Retinal pigment epithelial cell (primary cell): ENCODE results near the gene NINL.
"Not testable (repeated sequence)": the region's sequence is repeated elsewhere in the genome, so short reads cannot be mapped to it uniquely, and the experiment has no call there.

ENCODE experiments used
- DNase-seq: peaks from one replicate; pipeline ENCODE4 v3.0.0-alpha.2; 2010; ENCODE audit warnings: low read depth
- H3K4me3 ChIP-seq: 2 replicates; pipeline ENCODE4 v1.5.1; 2011; ENCODE audit warnings: mild to moderate bottlenecking, low read length, control low read depth, moderate library complexity
- TF ChIP-seq, protein P1 (sequence below): conservative IDR thresholded peaks from 2 replicates; pipeline ENCODE4 v1.5.1; 2011; ENCODE audit warnings: low read depth, low read length, control low read depth, inconsistent platforms

NINL gene

DNA sequence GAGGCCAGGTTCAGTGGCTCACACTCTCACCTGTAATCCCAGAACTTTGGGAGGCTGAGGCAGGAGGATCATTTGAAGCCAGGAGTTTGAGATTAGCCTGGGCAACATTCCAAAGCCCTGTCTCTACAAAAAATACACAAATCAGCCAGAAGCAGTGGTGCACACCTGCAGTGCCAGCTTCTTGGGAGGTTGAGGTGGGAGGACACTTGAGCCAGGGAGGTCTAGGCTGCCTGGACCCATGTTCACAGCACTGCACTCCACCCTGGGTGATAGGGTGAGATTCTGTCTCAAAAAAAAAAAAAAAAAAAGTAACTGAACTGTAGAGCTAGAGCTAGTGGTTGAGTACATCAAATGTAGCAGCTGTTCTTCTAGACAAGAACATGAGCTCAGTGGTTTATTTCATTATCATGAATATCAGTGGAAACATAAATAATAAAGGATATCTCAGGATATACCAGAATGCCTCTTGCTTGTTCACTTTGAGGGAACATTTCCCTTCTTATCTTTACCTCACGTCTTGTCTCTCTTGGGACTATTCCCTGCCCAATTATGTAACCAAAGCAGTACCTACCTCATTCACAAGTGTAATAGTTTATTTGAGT, 20.9 kb upstream of the NINL start:
- TF ChIP-seq, protein P1, sequence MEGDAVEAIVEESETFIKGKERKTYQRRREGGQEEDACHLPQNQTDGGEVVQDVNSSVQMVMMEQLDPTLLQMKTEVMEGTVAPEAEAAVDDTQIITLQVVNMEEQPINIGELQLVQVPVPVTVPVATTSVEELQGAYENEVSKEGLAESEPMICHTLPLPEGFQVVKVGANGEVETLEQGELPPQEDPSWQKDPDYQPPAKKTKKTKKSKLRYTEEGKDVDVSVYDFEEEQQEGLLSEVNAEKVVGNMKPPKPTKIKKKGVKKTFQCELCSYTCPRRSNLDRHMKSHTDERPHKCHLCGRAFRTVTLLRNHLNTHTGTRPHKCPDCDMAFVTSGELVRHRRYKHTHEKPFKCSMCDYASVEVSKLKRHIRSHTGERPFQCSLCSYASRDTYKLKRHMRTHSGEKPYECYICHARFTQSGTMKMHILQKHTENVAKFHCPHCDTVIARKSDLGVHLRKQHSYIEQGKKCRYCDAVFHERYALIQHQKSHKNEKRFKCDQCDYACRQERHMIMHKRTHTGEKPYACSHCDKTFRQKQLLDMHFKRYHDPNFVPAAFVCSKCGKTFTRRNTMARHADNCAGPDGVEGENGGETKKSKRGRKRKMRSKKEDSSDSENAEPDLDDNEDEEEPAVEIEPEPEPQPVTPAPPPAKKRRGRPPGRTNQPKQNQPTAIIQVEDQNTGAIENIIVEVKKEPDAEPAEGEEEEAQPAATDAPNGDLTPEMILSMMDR, result no peak
- H3K4me3 ChIP-seq, result no peak overlapping the region
- DNase-seq, result no peak

DNA sequence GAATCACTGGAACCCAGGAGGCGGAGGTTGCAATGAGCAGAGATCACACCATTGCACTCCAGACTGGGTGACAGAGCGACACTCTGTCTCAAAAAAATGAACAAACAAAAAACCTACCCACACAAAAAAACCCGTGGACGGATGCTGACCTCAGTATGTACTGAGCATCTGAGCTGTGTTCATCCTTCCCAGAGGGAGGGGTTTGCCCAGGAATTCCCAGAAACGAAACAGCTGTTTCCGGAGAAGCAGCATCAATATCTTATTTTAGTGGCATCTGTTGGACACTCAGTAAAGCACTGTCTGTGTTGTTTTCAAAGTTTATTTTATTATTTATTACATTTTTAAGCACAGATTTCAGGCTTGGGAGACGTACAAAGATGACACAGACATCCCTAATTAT, 19.8 kb upstream of the NINL start:
- no peak for DNase-seq
- TF ChIP-seq, protein P1, result no peak
- no peak overlapping the region for H3K4me3 ChIP-seq

DNA sequence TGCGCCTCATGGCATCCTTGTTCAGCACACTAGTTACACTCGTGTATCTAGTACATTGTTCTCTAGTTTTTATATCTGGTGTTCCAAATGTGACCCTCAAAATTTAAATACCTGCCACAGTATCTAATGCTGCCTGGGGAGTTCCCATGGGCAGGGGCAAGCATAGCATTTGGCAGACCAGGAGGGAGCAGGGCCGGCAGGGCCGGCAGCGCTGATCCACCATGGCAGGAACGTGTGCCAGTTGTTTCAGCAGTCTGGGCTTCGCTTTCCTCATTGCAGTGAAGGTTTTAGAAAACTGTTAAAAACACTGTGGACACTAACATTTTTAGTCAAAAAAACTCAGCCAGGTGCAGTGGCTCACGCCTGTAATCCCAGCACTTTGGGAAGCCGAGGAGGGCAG, 19.3 kb upstream of the NINL start:
- TF ChIP-seq, protein P1, result no peak
- no peak overlapping the region for H3K4me3 ChIP-seq
- no peak for DNase-seq

DNA sequence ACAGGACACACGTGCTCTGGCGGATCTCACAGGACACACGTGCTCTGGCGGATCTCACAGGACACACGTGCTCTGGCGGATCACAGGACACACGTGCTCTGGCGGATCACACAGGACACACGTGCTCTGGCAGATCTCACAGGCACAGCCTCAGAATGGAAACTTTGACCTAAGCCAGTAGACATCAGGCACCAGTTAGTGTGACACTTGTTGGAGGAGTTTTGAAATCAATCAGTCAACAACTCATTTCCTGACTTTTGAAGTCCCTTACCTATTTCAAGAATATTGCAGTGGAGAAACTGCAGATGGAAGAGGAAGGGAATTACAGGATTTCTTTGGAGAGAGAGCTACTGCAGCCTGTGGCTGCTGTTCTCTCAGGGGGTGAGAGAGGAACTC, 17.6 kb upstream of the NINL start:
- DNase-seq, H3K4me3 ChIP-seq: not testable (repeated sequence)

DNA sequence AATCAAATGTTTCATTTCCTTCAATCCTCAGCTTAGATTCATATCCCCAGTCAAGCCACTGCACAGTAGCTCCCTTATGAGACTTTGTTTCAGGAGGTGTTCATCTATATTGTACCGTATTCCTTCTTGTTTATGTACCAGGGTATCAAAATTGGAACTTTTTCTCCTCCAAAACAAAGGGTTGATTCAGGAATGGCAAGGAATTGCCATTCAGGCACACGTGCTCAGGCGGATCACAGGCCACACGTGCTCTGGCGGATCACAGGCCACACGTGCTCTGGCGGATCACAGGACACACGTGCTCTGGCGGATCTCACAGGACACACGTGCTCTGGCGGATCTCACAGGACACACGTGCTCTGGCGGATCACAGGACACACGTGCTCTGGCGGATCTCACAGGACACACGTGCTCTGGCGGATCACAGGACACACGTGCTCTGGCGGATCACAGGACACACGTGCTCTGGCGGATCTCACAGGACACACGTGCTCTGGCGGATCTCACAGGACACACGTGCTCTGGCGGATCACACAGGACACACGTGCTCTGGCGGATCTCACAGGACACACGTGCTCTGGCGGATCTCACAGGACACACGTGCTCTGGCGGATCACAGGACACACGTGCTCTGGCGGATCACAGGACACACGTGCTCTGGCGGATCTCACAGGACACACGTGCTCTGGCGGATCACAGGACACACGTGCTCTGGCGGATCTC, 17.0 kb upstream of the NINL start:
- not testable (repeated sequence) for DNase-seq, H3K4me3 ChIP-seq

DNA sequence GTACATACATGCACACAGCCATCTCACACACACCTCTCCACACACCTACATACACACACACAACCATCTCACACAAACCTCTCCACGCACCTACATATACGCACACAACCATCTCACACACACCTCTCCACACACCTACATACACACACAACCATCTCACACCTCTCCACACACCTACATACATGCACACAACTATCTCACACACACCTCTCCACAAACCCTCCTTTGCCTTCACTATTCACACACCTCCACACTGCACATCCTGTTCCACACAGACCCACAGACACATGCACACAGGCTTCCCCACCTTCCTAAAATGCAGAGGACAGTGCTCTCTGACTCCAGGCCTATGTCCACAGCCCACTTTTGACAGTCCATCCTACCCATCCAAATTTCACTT, 16.3 kb upstream of the NINL start:
- TF ChIP-seq, protein P1, result no peak

DNA sequence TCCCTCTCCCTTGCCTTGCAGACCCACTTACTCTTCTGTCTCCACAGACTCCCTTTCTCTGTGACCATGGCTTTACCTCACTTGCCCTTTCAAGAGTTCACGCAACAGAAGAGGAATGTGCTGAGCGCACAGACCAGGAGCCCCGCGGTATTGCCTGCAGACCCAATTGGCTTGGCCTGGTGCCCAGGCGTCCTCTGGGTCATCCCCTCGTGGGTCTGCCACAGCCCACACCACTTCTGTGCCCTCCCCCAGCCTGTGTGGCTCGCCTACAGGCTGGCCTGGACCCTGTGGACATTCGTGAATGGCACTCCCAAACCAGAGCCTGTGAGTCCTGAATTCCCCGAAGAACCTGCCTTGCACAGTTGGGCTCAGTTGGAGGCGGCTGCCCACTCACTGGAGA, 15.3 kb upstream of the NINL start:
- TF ChIP-seq, protein P1, result no peak
- no peak overlapping the region for H3K4me3 ChIP-seq
- no peak for DNase-seq

More for the DNA sequence above, 16.3 kb upstream of the NINL start:
- no peak overlapping the region for H3K4me3 ChIP-seq
- no peak for DNase-seq

DNA sequence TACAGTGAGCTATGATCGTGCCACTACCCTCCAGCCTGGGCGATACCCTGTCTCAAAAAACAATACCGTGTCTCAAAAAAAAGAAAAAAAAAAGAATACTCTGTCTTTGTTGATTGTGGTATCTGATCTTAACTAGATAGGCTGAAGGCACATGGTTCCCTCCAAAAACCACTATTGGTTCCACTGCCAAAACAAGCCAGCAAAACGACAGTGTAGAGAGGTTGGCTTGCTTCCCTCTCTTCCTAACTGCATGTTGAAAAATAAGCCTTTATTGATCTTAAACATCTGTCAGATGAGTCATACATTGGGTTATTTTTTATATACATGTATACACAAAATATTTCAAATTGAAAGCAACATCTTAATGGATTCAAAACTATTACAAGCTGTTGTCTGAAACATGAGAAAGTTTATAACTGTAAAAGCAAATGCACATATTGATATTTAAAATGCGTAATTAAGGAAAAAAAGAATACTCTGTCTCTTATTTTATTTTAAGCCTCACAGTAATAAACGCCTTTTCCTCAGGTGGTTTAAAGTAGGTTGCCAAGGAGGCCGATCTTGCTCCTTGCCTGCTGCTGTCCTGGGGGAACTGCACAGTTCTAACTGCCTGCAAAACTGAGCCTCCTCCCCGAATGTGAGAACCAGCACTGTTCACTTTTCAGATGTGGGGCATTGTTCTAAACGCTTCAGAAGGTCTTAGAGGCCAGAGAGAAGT, 7.0 kb upstream of the NINL start:
- no peak for DNase-seq
- no peak overlapping the region for H3K4me3 ChIP-seq
- TF ChIP-seq, protein P1, result no peak

DNA sequence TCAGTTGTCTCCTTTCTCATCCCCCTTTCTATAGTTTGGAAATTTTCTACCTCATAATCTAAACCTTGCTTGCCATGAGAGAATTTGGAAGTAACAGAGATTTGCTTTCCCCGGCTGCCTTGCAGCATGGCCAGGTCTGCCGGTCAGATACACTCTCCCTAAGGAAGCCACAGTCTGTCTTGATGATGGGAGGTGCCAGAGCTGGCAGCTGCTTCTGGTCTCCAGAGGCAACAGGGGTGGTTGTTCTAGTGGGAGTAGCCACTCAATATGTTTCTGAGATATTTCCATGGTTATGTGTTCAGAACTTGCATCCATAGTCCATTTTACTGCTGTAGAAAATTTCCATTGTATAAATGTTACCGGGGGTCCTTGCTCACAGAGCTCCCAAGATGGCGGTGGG, 5.4 kb upstream of the NINL start:
- not testable (repeated sequence) for DNase-seq, H3K4me3 ChIP-seq
